Embryonic facial prominence (tissue), 1 donor: ENCODE measurements around the gene ZNF699.
"Not testable (repeated sequence)": the region's sequence is repeated elsewhere in the genome, so short reads cannot be mapped to it uniquely, and the experiment has no call there.

ENCODE experiments used
- DNase-seq: peaks from one replicate; pipeline ENCODE4 v3.0.0-alpha.2; 2016; ENCODE audit errors: extremely low spot score

Gene ZNF699

GRCh38 chr19:9289231-9289884 is 20.3 kb downstream of the ZNF699 start:
- DNase-seq = no peak

- DNase-seq = not testable (repeated sequence)
Observed at GRCh38 chr19:9283485-9283884, 26.2 kb downstream of the ZNF699 start.

- no peak for DNase-seq
Observed at GRCh38 chr19:9251236-9251635, 58.4 kb downstream of the ZNF699 start.

- DNase-seq = no peak
Observed at GRCh38 chr19:9250630-9251029, 59.0 kb downstream of the ZNF699 start, which contains the start of gene OR7E24. Gene OR7E24 (plus strand): TSS chr19:9250930. CDS start chr19:9251044, 114 bp downstream.
